GM12891 (cell line): ENCODE results near the gene ZNF740.
"Not testable (repeated sequence)": the region's sequence is repeated elsewhere in the genome, so short reads cannot be mapped to it uniquely, and the experiment has no call there.

ENCODE experiments used
- POLR2A ChIP-seq: IDR thresholded peaks from 2 replicates; pipeline ENCODE4 v1.6.1; 2011; ENCODE audit warnings: low read depth, low read length, control low read depth
- POLR2AphosphoS5 ChIP-seq: IDR thresholded peaks from 2 replicates; pipeline ENCODE4 v1.6.1; 2011; ENCODE audit warnings: low read depth, low read length, control low read depth
- TAF1 ChIP-seq: IDR thresholded peaks from 2 replicates; pipeline ENCODE4 v1.6.1; 2011; ENCODE audit warnings: low read depth, low read length, control low read depth

GRCh38 chr12:53163008-53163407 is 17.5 kb upstream of the ZNF740 start:
- not testable (repeated sequence) for TF ChIP-seq POLR2A, TAF1, POLR2AphosphoS5
